ENCODE data around the gene SLC50A1. TPM values are rescaled to one million over a fixed set of nuclear protein-coding genes. Genes with fewer than 3 reads are reported as not detected.

Gene SLC50A1
- total RNA-seq, 3 donors from 2014 or later (not counting 1 experiment from before 2014, with no cell fraction given), result 31.7 to 33.5 (median 32.7) TPM

- H3K27ac Mint-ChIP-seq, result peak within 1 kb of the TSS; percentile 95 to 99
Measured at GRCh38 chr1:155173478-155174323, 38.0 kb downstream of the SLC50A1 start, which contains the start of gene TRIM46. TRIM46 (plus strand) TSS chr1:155173849; CDS start chr1:155173967, 118 bp downstream.

GRCh38 chr1:155174324-155175280 is 39.0 kb downstream of the SLC50A1 start:
- WGBS (ENCODE audit: insufficient coverage), result 13% methylated on average over 34 of the region's 35 CpGs
- Mint-ChIP-seq H3K27ac (peak overlapping the region; percentile 95 to 99), H3K4me1 (peaks cover 28 to 40% of the 10 kb centered on the region in 2 donors), H3K36me3 (no peaks in the 10 kb centered on the region), H3K4me3 (peak overlapping the region; percentile 95), H3K9me3 (no peaks in the 10 kb centered on the region), H3K27me3 (ENCODE audit: low read depth in 2 of 2) (peaks cover 0 to 5% of the 10 kb centered on the region in 2 donors)
- ATAC-seq (no peak), DNase-seq (peak in 1 of 2 donors; percentile 85)
- H3K4me3 ChIP-seq (ENCODE audit: low read length), result peak overlapping the region; percentile 68
- H3K27me3 ChIP-seq (ENCODE audit: control insufficient read depth, insufficient read depth, low read length), result no peaks in the 10 kb centered on the region
- peaks cover 33% of the 10 kb centered on the region for H3K4me1 ChIP-seq (ENCODE audit: control insufficient read depth, insufficient read depth, low read length)
- no peak for TF ChIP-seq CTCF (IDR thresholded peaks at IDR 0.05)
- H3K9me3 ChIP-seq (ENCODE audit: control insufficient read depth, insufficient read depth, low read length), result no peaks in the 10 kb centered on the region
- H3K27ac ChIP-seq (ENCODE audit: low read length), result no peak overlapping the region
- intact Hi-C loops (cut with micrococcal nuclease), result loop anchor here (5.0 kb wide), 2 partner anchors 53 to 418 kb away; no protein-coding TSS in a partner anchor
- peaks cover 9% of the 10 kb centered on the region for H3K36me3 ChIP-seq (ENCODE audit: control insufficient read depth, insufficient read depth, low read length)

More at GRCh38 chr1:155173478-155174323, 38.0 kb downstream of the SLC50A1 start, which contains the start of gene TRIM46:
- Mint-ChIP-seq H3K27me3 (ENCODE audit: low read depth in 2 of 2) (peaks cover 0 to 5% of the 10 kb centered on the region in 2 donors), H3K4me1 (peaks cover 28 to 40% of the 10 kb centered on the region in 2 donors), H3K36me3 (no peaks in the 10 kb centered on the region), H3K4me3 (peak within 1 kb of the TSS; percentile 95), H3K9me3 (no peaks in the 10 kb centered on the region)
- intact Hi-C loops (cut with micrococcal nuclease), result loop anchor here (2.0 kb wide), 1 partner anchor 89 kb away; no protein-coding TSS in a partner anchor
- TF ChIP-seq CTCF (IDR thresholded peaks at IDR 0.05), result peak; percentile 57
- Histone ChIP-seq H3K4me3 (ENCODE audit: low read length) (peak within 1 kb of the TSS; percentile 68), H3K4me1 (ENCODE audit: control insufficient read depth, insufficient read depth, low read length) (peaks cover 33% of the 10 kb centered on the region), H3K27ac (ENCODE audit: low read length) (peak within 1 kb of the TSS; percentile 89), H3K27me3 (ENCODE audit: control insufficient read depth, insufficient read depth, low read length) (no peaks in the 10 kb centered on the region), H3K36me3 (ENCODE audit: control insufficient read depth, insufficient read depth, low read length) (peaks cover 14% of the 10 kb centered on the region), H3K9me3 (ENCODE audit: control insufficient read depth, insufficient read depth, low read length) (no peaks in the 10 kb centered on the region)
- ATAC-seq (peak in 1 of 3 donors; percentile 3), DNase-seq (peak; percentile 13 to 77)
- under 1% methylated on average over 36 of the region's 38 CpGs for WGBS (ENCODE audit: insufficient coverage)

- Histone ChIP-seq H3K27me3 (ENCODE audit: control insufficient read depth, insufficient read depth, low read length) (no peaks in the 10 kb centered on the region), H3K4me3 (ENCODE audit: low read length) (no peak overlapping the region), H3K27ac (ENCODE audit: low read length) (no peak overlapping the region), H3K4me1 (ENCODE audit: control insufficient read depth, insufficient read depth, low read length) (peaks cover 33% of the 10 kb centered on the region), H3K36me3 (ENCODE audit: control insufficient read depth, insufficient read depth, low read length) (peaks cover 3% of the 10 kb centered on the region), H3K9me3 (ENCODE audit: control insufficient read depth, insufficient read depth, low read length) (no peaks in the 10 kb centered on the region)
- no peaks in the 10 kb centered on the region for H3K9me3 Mint-ChIP-seq
- DNase-seq (peak in 1 of 2 donors; percentile 21), ATAC-seq (no peak)
- H3K27ac Mint-ChIP-seq, result no peak overlapping the region
- 93% methylated on average over 9 of the region's 12 CpGs for WGBS (ENCODE audit: insufficient coverage)
- peaks cover 28 to 40% of the 10 kb centered on the region in 2 donors for H3K4me1 Mint-ChIP-seq
- no peak for TF ChIP-seq CTCF (IDR thresholded peaks at IDR 0.05)
- H3K4me3 Mint-ChIP-seq, result no peak overlapping the region
- intact Hi-C loops (cut with micrococcal nuclease), result loop anchor here (5.0 kb wide), 2 partner anchors 52 to 417 kb away; no protein-coding TSS in a partner anchor
- H3K36me3 Mint-ChIP-seq, result no peaks in the 10 kb centered on the region
- H3K27me3 Mint-ChIP-seq (ENCODE audit: low read depth in 2 of 2), result peaks cover 0 to 5% of the 10 kb centered on the region in 2 donors
Measured at GRCh38 chr1:155175281-155175926, 39.8 kb downstream of the SLC50A1 start.
